ENCODE measurements around the gene TMEM47.

The TMEM47 gene

DNA sequence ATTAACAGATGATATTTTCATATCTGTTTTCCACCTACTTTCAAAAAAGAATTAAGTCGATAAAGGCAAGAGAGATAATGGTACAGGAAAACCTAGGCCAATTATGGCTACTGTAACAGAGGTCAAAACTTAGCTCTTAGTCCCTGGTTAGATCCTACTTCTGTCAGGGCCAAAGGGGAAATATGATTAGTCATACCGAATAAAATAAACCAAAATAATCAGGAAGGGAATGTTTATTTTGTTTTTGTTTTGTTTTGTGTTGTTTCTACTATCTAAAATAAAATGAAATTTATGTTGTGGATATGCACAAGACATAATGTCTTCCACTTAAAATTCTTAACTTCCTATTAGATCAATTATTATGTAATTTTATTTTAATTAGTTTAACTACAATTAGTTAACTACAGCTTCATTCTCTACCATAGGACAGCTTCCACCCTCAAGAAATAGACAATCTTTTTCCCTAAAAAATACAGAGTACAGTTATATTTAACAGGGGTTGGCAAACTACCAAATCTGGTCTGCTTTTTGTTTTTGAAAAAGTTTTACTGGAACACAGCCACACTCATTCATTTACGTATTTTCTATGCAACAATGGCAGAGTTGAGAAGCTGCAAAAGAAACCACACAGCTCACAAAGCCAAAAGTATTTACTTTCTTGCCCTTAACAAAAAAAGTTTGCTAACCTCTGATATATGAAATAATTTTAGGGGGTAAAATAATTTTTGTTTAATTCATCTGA is 25.4 kb downstream of the TMEM47 start:
- in situ Hi-C loops (cut with MboI; ENCODE audit: low sequenced_read_pairs), result no loop called here
- no peaks in the 10 kb centered on the region for H3K27me3 ChIP-seq (ENCODE audit: low read depth)
- H3K36me3 ChIP-seq (replicated peaks), result no peaks in the 10 kb centered on the region
- H3K9me3 ChIP-seq, result no peaks in the 10 kb centered on the region
- peaks cover 3% of the 10 kb centered on the region; the same call in 1 of the 2 replicates for H3K4me1 ChIP-seq
- no peak overlapping the region for H3K4me3 ChIP-seq
- peak in 1 of 2 experiments; percentile 30 for DNase-seq (ENCODE audit: low spot score in 2 of 2)

DNA sequence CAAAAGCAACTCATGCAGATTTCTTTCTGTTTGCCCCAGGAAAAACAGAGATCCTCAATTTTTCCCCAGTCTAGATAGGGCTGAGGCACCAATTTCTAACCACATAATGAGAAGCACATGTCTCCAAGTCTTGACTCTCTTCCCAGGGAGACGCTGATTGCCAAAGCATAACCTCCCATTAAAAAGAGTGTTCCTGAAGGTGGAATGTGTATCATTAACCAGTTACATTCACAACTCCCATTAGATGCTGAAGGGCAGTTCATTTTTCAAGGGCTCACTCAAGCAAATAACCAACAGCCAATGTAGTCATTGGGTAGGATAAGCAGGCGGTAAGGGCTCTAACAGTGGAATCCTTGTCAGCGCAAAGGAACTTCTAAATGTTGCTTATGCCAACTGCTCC is 27.5 kb downstream of the TMEM47 start:
- in situ Hi-C loops (cut with MboI; ENCODE audit: low sequenced_read_pairs), result no loop called here
- Histone ChIP-seq H3K9me3 (no peaks in the 10 kb centered on the region), H3K4me3 (no peak overlapping the region), H3K36me3 (replicated peaks) (no peaks in the 10 kb centered on the region), H3K4me1 (peaks cover 3% of the 10 kb centered on the region; the same call in 1 of the 2 replicates), H3K27me3 (ENCODE audit: low read depth) (no peaks in the 10 kb centered on the region)
- no peak for DNase-seq (ENCODE audit: low spot score in 2 of 2)

DNA sequence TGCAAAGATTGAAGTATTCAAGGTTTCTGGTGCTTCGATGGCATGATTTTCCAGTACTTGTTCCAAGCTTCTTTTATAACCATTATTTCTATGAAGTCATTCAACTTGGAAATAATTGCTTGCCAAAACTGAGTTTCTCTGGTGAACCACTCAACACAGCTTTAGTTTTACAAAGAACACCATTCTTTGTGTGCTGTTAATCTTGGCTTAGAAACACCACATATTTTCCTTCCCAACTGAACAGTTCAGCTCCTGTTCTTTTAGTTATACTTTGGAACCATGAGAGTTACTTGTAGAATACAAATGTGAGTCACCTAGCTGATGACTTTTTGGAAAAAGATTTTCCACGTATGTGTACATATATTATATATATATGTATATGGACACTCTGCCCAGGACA is 32.7 kb downstream of the TMEM47 start:
- no peaks in the 10 kb centered on the region for H3K27me3 ChIP-seq (ENCODE audit: low read depth)
- no peak overlapping the region for H3K4me3 ChIP-seq
- no peak for DNase-seq (ENCODE audit: low spot score in 2 of 2)
- no peaks in the 10 kb centered on the region for H3K9me3 ChIP-seq
- in situ Hi-C loops (cut with MboI; ENCODE audit: low sequenced_read_pairs), result no loop called here
- no peaks in the 10 kb centered on the region for H3K36me3 ChIP-seq (replicated peaks)
- H3K4me1 ChIP-seq, result no peaks in the 10 kb centered on the region

DNA sequence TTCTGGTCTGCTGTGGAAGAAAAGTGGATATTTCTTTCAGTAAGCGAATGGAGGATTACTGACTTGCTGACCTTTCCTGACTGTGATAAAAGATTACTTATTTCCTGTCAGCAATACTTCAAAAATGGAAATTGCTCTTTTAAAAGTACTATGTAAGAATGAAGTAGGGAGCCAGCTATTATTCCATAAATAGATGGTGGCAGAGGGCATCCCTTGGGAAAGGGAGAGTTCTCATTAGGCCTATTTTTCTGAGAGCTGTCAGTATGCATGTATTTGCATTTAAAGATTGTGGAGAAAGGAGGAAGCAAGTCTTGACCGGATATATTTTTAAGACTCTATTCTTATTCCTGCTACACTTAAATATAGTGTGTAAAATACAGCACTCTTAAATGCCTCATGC is 37.2 kb downstream of the TMEM47 start:
- Histone ChIP-seq H3K36me3 (replicated peaks) (no peaks in the 10 kb centered on the region), H3K27me3 (ENCODE audit: low read depth) (no peaks in the 10 kb centered on the region), H3K4me3 (no peak overlapping the region), H3K4me1 (peaks cover 6% of the 10 kb centered on the region), H3K9me3 (no peaks in the 10 kb centered on the region)
- no peak for DNase-seq (ENCODE audit: low spot score in 2 of 2)
- in situ Hi-C loops (cut with MboI; ENCODE audit: low sequenced_read_pairs), result no loop called here

DNA sequence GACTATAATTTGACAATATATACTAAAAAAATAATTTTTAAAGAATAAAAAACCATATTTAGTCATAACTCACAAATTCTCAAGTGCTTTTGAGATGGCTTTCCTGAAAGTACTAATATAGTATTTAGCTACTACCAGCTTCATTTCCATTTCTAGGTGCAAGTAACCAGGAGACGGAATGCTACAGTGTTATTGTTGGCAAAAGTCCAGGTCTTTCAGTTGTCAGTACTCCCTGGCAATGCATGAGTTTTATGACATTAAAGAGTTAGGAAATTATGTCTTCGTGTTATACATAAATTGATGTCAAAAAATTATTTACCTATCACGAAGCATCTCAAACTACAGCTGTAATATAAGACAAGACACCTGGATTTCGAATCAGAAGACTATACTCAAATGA is 45.0 kb downstream of the TMEM47 start:
- Histone ChIP-seq H3K9me3 (0 out of 2 replicates have a peak, but pooled peaks cover 3% of the 10 kb centered on the region), H3K4me3 (no peak overlapping the region), H3K36me3 (replicated peaks) (no peaks in the 10 kb centered on the region), H3K4me1 (peaks cover 9% of the 10 kb centered on the region), H3K27me3 (ENCODE audit: low read depth) (no peaks in the 10 kb centered on the region)
- in situ Hi-C loops (cut with MboI; ENCODE audit: low sequenced_read_pairs), result no loop called here
- no peak for DNase-seq (ENCODE audit: low spot score in 2 of 2)

DNA sequence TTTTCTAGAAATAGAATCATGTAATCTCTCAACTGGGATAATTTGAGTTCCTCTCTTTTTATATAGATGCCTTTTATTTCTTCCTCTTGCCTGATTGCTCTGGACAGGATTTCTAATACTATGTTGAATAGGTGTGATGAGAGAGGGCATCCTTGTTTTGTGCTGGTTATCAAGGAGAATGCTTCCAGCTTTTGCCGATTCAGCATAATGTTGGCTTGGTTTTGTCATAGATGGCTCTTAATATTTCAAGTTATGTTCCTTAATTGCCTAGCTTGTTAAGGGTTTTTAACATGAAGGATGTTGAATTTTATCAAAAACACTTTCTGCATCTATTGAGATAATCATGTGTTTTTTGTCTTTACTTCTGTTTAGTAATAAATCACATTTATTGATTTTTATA is 58.7 kb downstream of the TMEM47 start:
- Histone ChIP-seq H3K4me3 (no peak overlapping the region), H3K27me3 (ENCODE audit: low read depth) (no peaks in the 10 kb centered on the region), H3K9me3 (no peaks in the 10 kb centered on the region), H3K36me3 (replicated peaks) (no peaks in the 10 kb centered on the region), H3K4me1 (peaks cover 8% of the 10 kb centered on the region)
- DNase-seq (ENCODE audit: low spot score in 2 of 2), result no peak
- in situ Hi-C loops (cut with MboI; ENCODE audit: low sequenced_read_pairs), result no loop called here

DNA sequence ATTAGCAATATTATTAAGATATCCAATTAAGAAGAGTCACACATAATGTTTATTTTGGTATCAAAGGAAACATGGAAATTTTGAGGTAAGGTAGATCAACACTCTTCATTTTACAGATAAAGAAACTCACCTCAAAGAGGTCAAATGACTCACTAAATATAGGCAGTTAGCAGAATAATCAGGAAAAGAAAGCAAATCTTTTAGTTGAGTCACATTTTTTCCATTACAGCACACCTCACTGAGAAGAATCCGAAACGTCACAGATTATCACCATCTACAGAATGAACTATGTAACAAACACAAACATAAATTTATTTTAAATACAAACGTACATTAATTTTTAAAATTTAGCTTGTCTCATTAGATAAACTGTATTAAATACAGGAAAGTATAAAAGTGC is 70.1 kb downstream of the TMEM47 start:
- 0 out of 2 replicates have a peak, but pooled peaks cover 3% of the 10 kb centered on the region for H3K9me3 ChIP-seq
- no peaks in the 10 kb centered on the region for H3K4me1 ChIP-seq
- no peak overlapping the region for H3K4me3 ChIP-seq
- no peaks in the 10 kb centered on the region for H3K36me3 ChIP-seq (replicated peaks)
- in situ Hi-C loops (cut with MboI; ENCODE audit: low sequenced_read_pairs), result no loop called here
- no peak for DNase-seq (ENCODE audit: low spot score in 2 of 2)
- H3K27me3 ChIP-seq (ENCODE audit: low read depth), result no peaks in the 10 kb centered on the region

DNA sequence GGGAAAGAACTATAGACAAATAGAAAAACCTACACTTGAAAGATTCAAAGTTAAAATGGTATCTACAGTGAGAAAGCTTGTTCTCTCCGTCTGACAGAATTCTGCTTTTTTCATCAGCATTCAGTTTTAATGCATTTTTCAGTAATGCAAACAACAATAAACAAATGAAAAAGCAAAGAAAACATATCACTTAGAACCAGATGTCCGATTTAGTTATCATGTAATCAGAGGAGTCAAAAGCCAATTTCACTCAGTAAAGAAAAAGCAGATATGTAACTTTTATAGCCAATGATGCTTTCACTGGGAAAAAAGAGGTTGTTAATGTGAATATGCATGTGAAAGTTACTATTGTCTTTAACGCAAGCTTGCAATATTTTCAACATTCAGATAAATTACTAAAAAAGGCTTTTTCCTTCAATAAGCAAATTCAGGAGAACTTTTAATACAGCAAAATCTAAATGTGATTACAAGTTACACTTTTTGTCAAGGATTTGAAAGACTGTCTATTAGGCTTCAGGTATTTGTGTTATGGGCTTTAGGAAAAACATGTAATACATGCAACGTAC is 70.7 kb downstream of the TMEM47 start:
- H3K9me3 ChIP-seq, result 0 out of 2 replicates have a peak, but pooled peaks cover 3% of the 10 kb centered on the region
- in situ Hi-C loops (cut with MboI; ENCODE audit: low sequenced_read_pairs), result no loop called here
- H3K36me3 ChIP-seq (replicated peaks), result no peaks in the 10 kb centered on the region
- no peaks in the 10 kb centered on the region for H3K27me3 ChIP-seq (ENCODE audit: low read depth)
- no peak overlapping the region for H3K4me3 ChIP-seq
- no peaks in the 10 kb centered on the region for H3K4me1 ChIP-seq
- DNase-seq (ENCODE audit: low spot score in 2 of 2), result no peak

DNA sequence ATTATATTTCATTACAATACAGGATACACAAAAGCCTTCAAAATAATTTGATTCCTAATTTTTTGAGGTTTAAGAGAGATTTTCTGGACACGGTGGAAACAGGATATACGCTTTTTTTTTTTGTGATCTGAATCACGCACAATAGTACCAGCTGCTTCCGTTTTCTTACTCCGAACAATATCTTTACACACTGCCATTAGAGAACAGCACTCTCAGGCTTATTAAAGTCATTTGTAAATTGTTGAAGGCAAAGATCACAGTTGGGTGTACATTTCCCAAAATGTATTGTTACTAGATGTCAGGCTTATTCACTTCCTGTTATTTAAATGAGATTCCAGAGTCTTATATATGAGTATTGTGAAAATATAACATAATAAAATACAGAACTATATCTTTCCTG is 71.5 kb downstream of the TMEM47 start:
- no peak overlapping the region for H3K4me3 ChIP-seq
- in situ Hi-C loops (cut with MboI; ENCODE audit: low sequenced_read_pairs), result no loop called here
- 0 out of 2 replicates have a peak, but pooled peaks cover 3% of the 10 kb centered on the region for H3K9me3 ChIP-seq
- no peak for DNase-seq (ENCODE audit: low spot score in 2 of 2)
- H3K4me1 ChIP-seq, result no peaks in the 10 kb centered on the region
- H3K27me3 ChIP-seq (ENCODE audit: low read depth), result no peaks in the 10 kb centered on the region
- no peaks in the 10 kb centered on the region for H3K36me3 ChIP-seq (replicated peaks)

DNA sequence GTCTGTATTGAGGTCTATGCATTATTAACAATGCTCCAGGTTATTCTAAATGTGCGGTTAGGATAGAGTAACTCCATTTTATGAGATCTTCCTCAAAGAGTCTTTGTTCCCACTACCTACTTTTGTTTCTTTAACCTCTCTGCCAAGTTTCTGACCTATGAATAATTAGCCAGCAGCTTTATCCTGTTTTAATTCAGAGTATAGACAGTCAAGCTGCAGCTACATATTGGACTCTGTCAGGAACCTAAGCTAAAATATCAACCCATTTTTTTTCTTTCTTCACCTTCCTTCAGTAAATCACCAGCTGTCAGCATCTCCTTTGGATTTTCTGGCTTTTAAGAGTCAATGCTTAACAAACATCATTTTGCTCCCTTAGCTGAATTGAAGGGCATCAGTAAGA is 72.3 kb downstream of the TMEM47 start:
- DNase-seq (ENCODE audit: low spot score in 2 of 2), result no peak
- Histone ChIP-seq H3K27me3 (ENCODE audit: low read depth) (no peaks in the 10 kb centered on the region), H3K4me3 (no peak overlapping the region), H3K4me1 (no peaks in the 10 kb centered on the region), H3K36me3 (replicated peaks) (no peaks in the 10 kb centered on the region), H3K9me3 (0 out of 2 replicates have a peak, but pooled peaks cover 3% of the 10 kb centered on the region)
- in situ Hi-C loops (cut with MboI; ENCODE audit: low sequenced_read_pairs), result no loop called here

DNA sequence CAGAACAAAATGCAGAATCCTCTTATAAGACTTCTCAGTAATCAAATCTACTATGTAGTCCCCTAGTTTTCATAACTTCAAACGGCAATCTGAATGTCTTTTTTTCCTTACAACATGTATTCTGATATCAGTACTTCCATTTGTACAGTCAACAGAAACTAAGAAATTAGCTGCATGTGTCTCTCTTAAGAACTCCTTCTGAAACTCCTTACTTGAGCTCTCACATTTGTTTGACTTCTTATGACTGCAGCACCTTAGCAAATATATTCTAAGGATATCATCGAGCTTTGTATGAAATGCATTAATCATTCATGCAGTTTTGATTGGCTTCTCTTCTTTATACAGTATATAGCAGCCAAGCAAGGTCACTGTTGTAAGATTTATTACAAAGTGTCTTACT is 77.0 kb downstream of the TMEM47 start:
- Histone ChIP-seq H3K9me3 (no peaks in the 10 kb centered on the region), H3K4me3 (no peak overlapping the region), H3K4me1 (no peaks in the 10 kb centered on the region), H3K36me3 (replicated peaks) (no peaks in the 10 kb centered on the region), H3K27me3 (ENCODE audit: low read depth) (no peaks in the 10 kb centered on the region)
- DNase-seq (ENCODE audit: low spot score in 2 of 2), result no peak
- in situ Hi-C loops (cut with MboI; ENCODE audit: low sequenced_read_pairs), result no loop called here

DNA sequence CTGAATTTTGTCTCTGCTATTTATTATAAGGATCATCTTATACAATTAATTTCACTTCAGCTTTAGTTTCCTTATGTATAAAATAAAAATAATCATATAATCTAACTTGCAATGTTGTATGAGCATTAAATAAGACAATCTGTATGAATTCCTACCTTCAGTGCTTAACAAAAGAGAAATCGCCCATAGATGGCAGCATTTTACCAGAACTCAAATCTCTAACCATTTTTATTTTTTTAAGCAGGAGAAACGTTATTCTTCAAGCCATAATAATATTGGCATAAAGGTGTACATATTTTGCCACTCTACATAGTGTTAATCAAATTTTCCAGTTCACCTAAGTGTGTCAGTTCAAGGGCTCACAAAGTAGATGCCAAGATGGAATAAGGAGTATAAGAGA is 78.8 kb downstream of the TMEM47 start:
- H3K9me3 ChIP-seq, result no peaks in the 10 kb centered on the region
- H3K4me1 ChIP-seq, result no peaks in the 10 kb centered on the region
- H3K36me3 ChIP-seq (replicated peaks), result no peaks in the 10 kb centered on the region
- peak; percentile 10 to 23 for DNase-seq (ENCODE audit: low spot score in 2 of 2)
- H3K4me3 ChIP-seq, result no peak overlapping the region
- in situ Hi-C loops (cut with MboI; ENCODE audit: low sequenced_read_pairs), result no loop called here
- H3K27me3 ChIP-seq (ENCODE audit: low read depth), result no peaks in the 10 kb centered on the region
